ENCODE data around the gene NHEJ1. TPM values are rescaled to one million over a fixed set of nuclear protein-coding genes. Genes with fewer than 3 reads are reported as not detected.
A peak's percentile ranks its signal among the peaks of the same experiment; 100 is the strongest.

NHEJ1 gene
- total and polyA plus RNA-seq, 9 of the 15 experiments (the other 6 are each of a cell fraction or from before 2014, with no cell fraction given): 9.0 to 23.7 (median 13.9) TPM

DNA sequence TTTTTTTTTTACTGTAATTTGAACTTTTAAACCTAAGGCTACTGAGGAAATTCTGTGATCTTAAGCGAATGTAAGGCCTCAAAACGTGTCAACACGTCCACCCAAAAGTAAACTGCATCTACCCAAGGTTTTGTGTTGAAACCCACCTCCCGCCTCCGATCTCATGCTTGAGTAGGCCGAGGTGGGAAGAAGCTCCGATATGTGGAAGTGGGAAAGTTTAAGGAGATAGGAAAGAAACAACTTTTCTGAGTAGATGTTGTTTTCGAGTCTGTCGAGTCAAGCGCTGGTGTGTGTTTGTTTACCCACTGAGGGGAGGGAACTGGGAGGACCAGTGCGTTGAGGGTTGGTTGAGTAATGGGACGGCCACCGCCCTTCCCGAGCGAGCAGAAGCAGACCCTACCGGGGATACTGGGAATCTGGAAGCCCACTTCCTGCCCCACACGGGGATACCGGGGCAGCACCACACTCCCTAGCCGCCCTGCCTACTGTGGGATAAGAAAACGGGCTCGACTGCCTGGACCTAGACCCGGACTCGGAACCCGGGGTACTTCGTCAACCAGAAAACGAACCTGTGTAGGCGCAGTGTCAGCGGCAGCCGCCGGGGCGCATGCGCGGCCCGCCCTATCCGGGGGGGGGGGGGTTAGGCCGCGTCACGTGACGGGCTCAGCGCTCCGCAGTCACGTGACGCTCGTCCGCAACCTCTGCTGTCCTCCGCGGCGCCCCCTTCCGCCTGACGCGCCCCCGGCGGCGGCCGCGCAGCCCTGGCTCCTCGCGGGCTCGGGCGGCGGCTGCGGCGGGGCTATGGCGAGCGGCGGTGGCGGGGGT lies 17.1 kb upstream of the NHEJ1 start, which contains the start of gene RETREG2 (continued):
- 0 out of 2 replicates have a peak, but pooled peaks have one; percentile 40 for TF ChIP-seq CREB1 (IDR thresholded peaks at IDR 0.05)
- TF ChIP-seq CREB1 (CRISPR knock-in tag; IDR thresholded peaks at IDR 0.05): peak; percentile 22; the same call in 1 of the 2 replicates
- no peak for TF ChIP-seq ILK (tag; IDR thresholded peaks at IDR 0.05; ENCODE audit: borderline replicate concordance, low read depth)
- no peak for TF ChIP-seq ZC3H8 (IDR thresholded peaks at IDR 0.05)
- TF ChIP-seq, protein P1, sequence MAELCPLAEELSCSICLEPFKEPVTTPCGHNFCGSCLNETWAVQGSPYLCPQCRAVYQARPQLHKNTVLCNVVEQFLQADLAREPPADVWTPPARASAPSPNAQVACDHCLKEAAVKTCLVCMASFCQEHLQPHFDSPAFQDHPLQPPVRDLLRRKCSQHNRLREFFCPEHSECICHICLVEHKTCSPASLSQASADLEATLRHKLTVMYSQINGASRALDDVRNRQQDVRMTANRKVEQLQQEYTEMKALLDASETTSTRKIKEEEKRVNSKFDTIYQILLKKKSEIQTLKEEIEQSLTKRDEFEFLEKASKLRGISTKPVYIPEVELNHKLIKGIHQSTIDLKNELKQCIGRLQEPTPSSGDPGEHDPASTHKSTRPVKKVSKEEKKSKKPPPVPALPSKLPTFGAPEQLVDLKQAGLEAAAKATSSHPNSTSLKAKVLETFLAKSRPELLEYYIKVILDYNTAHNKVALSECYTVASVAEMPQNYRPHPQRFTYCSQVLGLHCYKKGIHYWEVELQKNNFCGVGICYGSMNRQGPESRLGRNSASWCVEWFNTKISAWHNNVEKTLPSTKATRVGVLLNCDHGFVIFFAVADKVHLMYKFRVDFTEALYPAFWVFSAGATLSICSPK (IDR thresholded peaks at IDR 0.05; ENCODE audit: borderline replicate concordance): no peak
- TF ChIP-seq, protein P2, sequence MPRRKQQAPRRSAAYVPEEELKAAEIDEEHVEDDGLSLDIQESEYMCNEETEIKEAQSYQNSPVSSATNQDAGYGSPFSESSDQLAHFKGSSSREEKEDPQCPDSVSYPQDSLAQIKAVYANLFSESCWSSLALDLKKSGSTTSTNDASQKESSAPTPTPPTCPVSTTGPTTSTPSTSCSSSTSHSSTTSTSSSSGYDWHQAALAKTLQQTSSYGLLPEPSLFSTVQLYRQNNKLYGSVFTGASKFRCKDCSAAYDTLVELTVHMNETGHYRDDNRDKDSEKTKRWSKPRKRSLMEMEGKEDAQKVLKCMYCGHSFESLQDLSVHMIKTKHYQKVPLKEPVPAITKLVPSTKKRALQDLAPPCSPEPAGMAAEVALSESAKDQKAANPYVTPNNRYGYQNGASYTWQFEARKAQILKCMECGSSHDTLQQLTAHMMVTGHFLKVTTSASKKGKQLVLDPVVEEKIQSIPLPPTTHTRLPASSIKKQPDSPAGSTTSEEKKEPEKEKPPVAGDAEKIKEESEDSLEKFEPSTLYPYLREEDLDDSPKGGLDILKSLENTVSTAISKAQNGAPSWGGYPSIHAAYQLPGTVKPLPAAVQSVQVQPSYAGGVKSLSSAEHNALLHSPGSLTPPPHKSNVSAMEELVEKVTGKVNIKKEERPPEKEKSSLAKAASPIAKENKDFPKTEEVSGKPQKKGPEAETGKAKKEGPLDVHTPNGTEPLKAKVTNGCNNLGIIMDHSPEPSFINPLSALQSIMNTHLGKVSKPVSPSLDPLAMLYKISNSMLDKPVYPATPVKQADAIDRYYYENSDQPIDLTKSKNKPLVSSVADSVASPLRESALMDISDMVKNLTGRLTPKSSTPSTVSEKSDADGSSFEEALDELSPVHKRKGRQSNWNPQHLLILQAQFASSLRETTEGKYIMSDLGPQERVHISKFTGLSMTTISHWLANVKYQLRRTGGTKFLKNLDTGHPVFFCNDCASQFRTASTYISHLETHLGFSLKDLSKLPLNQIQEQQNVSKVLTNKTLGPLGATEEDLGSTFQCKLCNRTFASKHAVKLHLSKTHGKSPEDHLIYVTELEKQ (CRISPR knock-in tag; IDR thresholded peaks at IDR 0.05): no peak
- TF ChIP-seq, protein P3, sequence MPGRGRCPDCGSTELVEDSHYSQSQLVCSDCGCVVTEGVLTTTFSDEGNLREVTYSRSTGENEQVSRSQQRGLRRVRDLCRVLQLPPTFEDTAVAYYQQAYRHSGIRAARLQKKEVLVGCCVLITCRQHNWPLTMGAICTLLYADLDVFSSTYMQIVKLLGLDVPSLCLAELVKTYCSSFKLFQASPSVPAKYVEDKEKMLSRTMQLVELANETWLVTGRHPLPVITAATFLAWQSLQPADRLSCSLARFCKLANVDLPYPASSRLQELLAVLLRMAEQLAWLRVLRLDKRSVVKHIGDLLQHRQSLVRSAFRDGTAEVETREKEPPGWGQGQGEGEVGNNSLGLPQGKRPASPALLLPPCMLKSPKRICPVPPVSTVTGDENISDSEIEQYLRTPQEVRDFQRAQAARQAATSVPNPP (IDR thresholded peaks at IDR 0.05; ENCODE audit: borderline replicate concordance, insufficient read depth, insufficient read length): no peak
- TF ChIP-seq, protein P4, sequence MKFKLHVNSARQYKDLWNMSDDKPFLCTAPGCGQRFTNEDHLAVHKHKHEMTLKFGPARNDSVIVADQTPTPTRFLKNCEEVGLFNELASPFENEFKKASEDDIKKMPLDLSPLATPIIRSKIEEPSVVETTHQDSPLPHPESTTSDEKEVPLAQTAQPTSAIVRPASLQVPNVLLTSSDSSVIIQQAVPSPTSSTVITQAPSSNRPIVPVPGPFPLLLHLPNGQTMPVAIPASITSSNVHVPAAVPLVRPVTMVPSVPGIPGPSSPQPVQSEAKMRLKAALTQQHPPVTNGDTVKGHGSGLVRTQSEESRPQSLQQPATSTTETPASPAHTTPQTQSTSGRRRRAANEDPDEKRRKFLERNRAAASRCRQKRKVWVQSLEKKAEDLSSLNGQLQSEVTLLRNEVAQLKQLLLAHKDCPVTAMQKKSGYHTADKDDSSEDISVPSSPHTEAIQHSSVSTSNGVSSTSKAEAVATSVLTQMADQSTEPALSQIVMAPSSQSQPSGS (CRISPR knock-in tag; IDR thresholded peaks at IDR 0.05): no peak
- no peak for TF ChIP-seq HDAC6 (IDR thresholded peaks at IDR 0.05; ENCODE audit: low read depth, low read length)
- 0 out of 2 replicates have a peak, but pooled peaks have one; percentile 65 for TF ChIP-seq FOXJ2 (tag; IDR thresholded peaks at IDR 0.05)
- no peak for TF ChIP-seq ZFP1 (CRISPR knock-in tag; IDR thresholded peaks at IDR 0.05)
- TF ChIP-seq TRIM24 (IDR thresholded peaks at IDR 0.05): no peak
- TF ChIP-seq, protein P5, sequence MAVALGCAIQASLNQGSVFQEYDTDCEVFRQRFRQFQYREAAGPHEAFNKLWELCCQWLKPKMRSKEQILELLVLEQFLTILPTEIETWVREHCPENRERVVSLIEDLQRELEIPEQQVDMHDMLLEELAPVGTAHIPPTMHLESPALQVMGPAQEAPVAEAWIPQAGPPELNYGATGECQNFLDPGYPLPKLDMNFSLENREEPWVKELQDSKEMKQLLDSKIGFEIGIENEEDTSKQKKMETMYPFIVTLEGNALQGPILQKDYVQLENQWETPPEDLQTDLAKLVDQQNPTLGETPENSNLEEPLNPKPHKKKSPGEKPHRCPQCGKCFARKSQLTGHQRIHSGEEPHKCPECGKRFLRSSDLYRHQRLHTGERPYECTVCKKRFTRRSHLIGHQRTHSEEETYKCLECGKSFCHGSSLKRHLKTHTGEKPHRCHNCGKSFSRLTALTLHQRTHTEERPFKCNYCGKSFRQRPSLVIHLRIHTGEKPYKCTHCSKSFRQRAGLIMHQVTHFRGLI (CRISPR knock-in tag; IDR thresholded peaks at IDR 0.05): no peak
- peak; percentile 85 for TF ChIP-seq KLF1 (tag; IDR thresholded peaks at IDR 0.05)
- TF ChIP-seq BRD4 (IDR thresholded peaks at IDR 0.05): no peak

All from K562 (cell line).